H9 (cell line): Measurements from ENCODE around the gene FBLN1. TPM values are rescaled to one million over a fixed set of nuclear protein-coding genes. Genes with fewer than 3 reads are reported as not detected.

ENCODE experiments used
- DNase-seq: peaks from one replicate; pipeline ENCODE4 v3.0.0-alpha.2; 2017
- H2AFZ ChIP-seq: one replicate; pipeline ENCODE4 v1.6.1; 2013; ENCODE audit warnings: mild to moderate bottlenecking, low read length, control low read depth, moderate library complexity
- H2AK5ac ChIP-seq: 2 replicates; pipeline ENCODE4 v1.6.1; 2013; ENCODE audit warnings: low read length, control low read depth, mixed read lengths; ENCODE audit not compliant: insufficient read length
- H2BK120ac ChIP-seq: one replicate; pipeline ENCODE4 v1.6.1; 2013; ENCODE audit warnings: low read depth, mild to moderate bottlenecking, low read length, control low read depth, inconsistent platforms; ENCODE audit not compliant: poor library complexity, severe bottlenecking
- H2BK12ac ChIP-seq: 2 replicates; pipeline ENCODE4 v1.6.1; 2013; ENCODE audit warnings: low read length, control low read depth, mixed read lengths, low read depth; ENCODE audit not compliant: insufficient read length
- H2BK15ac ChIP-seq: 2 replicates; pipeline ENCODE4 v1.6.1; 2013; ENCODE audit warnings: low read depth, low read length, control low read depth
- H2BK20ac ChIP-seq: one replicate; pipeline ENCODE4 v1.6.1; 2013; ENCODE audit warnings: low read depth, mild to moderate bottlenecking, low read length, control low read depth, inconsistent platforms; ENCODE audit not compliant: poor library complexity, severe bottlenecking
- H2BK5ac ChIP-seq: 2 replicates; pipeline ENCODE4 v1.6.1; 2013; ENCODE audit warnings: low read length, control low read depth, mixed read lengths; ENCODE audit not compliant: insufficient read length
- H3K14ac ChIP-seq: 2 replicates; pipeline ENCODE4 v1.6.1; 2013; ENCODE audit warnings: low read length, control low read depth; ENCODE audit not compliant: insufficient read depth
- H3K18ac ChIP-seq: 2 replicates; pipeline ENCODE4 v1.6.1; 2013; ENCODE audit warnings: low read depth, mild to moderate bottlenecking, mixed read lengths, low read length, control low read depth; ENCODE audit not compliant: insufficient read length
- H3K23ac ChIP-seq: 2 replicates; pipeline ENCODE4 v1.6.1; 2013; ENCODE audit warnings: low read length, control low read depth, mixed read lengths, low read depth; ENCODE audit not compliant: insufficient read length
- H3K23me2 ChIP-seq: 2 replicates; pipeline ENCODE4 v1.6.1; 2013; ENCODE audit warnings: low read depth, mild to moderate bottlenecking, mixed read lengths, low read length, control low read depth; ENCODE audit not compliant: insufficient read length, poor library complexity, severe bottlenecking
- H3K27ac ChIP-seq: 2 replicates; pipeline ENCODE4 v1.5.1; 2013; ENCODE audit warnings: low read length, control low read depth, mixed read lengths, low read depth; ENCODE audit not compliant: insufficient read length
- H3K27me3 ChIP-seq: 2 replicates; pipeline ENCODE4 v1.6.1; 2013; ENCODE audit warnings: low read length, control low read depth, inconsistent platforms; ENCODE audit not compliant: insufficient read depth
- H3K4ac ChIP-seq: 2 replicates; pipeline ENCODE4 v1.6.1; 2013; ENCODE audit warnings: low read depth, mild to moderate bottlenecking, control low read depth, inconsistent platforms, low read length, moderate library complexity
- H3K4me1 ChIP-seq: 2 replicates; pipeline ENCODE4 v1.6.1; 2013; ENCODE audit warnings: low read length, control low read depth, inconsistent platforms; ENCODE audit not compliant: insufficient read depth
- H3K4me2 ChIP-seq: 2 replicates; pipeline ENCODE4 v1.6.1; 2013; ENCODE audit warnings: low read length, control low read depth, mixed read lengths; ENCODE audit not compliant: insufficient read length, insufficient read depth
- H3K56ac ChIP-seq: 2 replicates; pipeline ENCODE4 v1.6.1; 2013; ENCODE audit warnings: low read depth, mild to moderate bottlenecking, mixed read lengths, low read length, control low read depth; ENCODE audit not compliant: insufficient read length
- H3K79me1 ChIP-seq: 2 replicates; pipeline ENCODE4 v1.6.1; 2013; ENCODE audit warnings: low read depth, mild to moderate bottlenecking, moderate library complexity, low read length, control low read depth, inconsistent platforms; ENCODE audit not compliant: insufficient read depth, poor library complexity, severe bottlenecking
- H3K79me2 ChIP-seq: 2 replicates; pipeline ENCODE4 v1.6.1; 2013; ENCODE audit warnings: low read length, control low read depth, inconsistent platforms; ENCODE audit not compliant: insufficient read depth
- H3K9ac ChIP-seq: 2 replicates; pipeline ENCODE4 v1.6.1; 2013; ENCODE audit warnings: low read length, control low read depth, mixed read lengths; ENCODE audit not compliant: insufficient read length; ENCODE audit errors: extremely low read depth
- H3K9me3 ChIP-seq: one replicate; pipeline ENCODE4 v1.6.1; 2013; ENCODE audit warnings: low read depth, low read length, inconsistent platforms; ENCODE audit not compliant: control insufficient read depth
- H3T11ph ChIP-seq: one replicate; pipeline ENCODE4 v1.6.1; 2013; ENCODE audit warnings: mild to moderate bottlenecking, low read length, control low read depth, inconsistent platforms
- H4K20me1 ChIP-seq: one replicate; pipeline ENCODE4 v1.6.1; 2013; ENCODE audit not compliant: control insufficient read depth, insufficient read length, insufficient read depth
- H4K5ac ChIP-seq: 2 replicates; pipeline ENCODE4 v1.6.1; 2013; ENCODE audit warnings: low read depth, mild to moderate bottlenecking, mixed read lengths, low read length, control low read depth; ENCODE audit not compliant: insufficient read length
- H4K8ac ChIP-seq: replicated peaks from 2 replicates; pipeline ENCODE4 v1.6.1; 2013; ENCODE audit warnings: low read length, control low read depth, mixed read lengths, low read depth; ENCODE audit not compliant: insufficient read length
- H4K91ac ChIP-seq: 2 replicates; pipeline ENCODE4 v1.6.1; 2013; ENCODE audit warnings: low read depth, mild to moderate bottlenecking, moderate library complexity, mixed read lengths, low read length, control low read depth; ENCODE audit not compliant: insufficient read length
- H3K27ac Mint-ChIP-seq, 3 experiments: 2 replicates in 2 of 3; 3 replicates in 1 of 3; pipeline ENCODE4 v1.8.0; 2020 to 2021; ENCODE audit warnings: mixed read lengths in 3 of 3, mild to moderate bottlenecking in 1 of 3, moderate library complexity in 1 of 3
- H3K27me3 Mint-ChIP-seq: 2 replicates; pipeline ENCODE4 v1.8.0; 2021; ENCODE audit warnings: low read depth, mild to moderate bottlenecking, moderate library complexity, mixed read lengths
- H3K36me3 Mint-ChIP-seq, 3 experiments: 2 replicates in 2 of 3; 3 replicates in 1 of 3; pipeline ENCODE4 v1.8.0; 2020 to 2021; ENCODE audit warnings: low read depth in 3 of 3, mixed read lengths in 3 of 3; ENCODE audit not compliant: insufficient read depth in 1 of 3
- H3K4me1 Mint-ChIP-seq, 2 experiments: 2 replicates each; pipeline ENCODE4 v1.8.0; 2020; ENCODE audit warnings: mixed read lengths in 2 of 2
- H3K4me3 Mint-ChIP-seq, 2 experiments: 2 replicates in 1 of 2; 3 replicates in 1 of 2; pipeline ENCODE4 v1.8.0; 2020 to 2021; ENCODE audit warnings: mild to moderate bottlenecking in 2 of 2, mixed read lengths in 2 of 2, moderate library complexity in 1 of 2
- H3K9me3 Mint-ChIP-seq, 2 experiments: 2 replicates in 1 of 2; 3 replicates in 1 of 2; pipeline ENCODE4 v1.8.0; 2020; ENCODE audit warnings: mild to moderate bottlenecking in 2 of 2, mixed read lengths in 2 of 2, moderate library complexity in 1 of 2
- CTCF ChIP-seq: fragments of 200-600 bp; sonication (generic); conservative IDR thresholded peaks from 3 replicates; pipeline ENCODE4 v1.8.0; 2021; ENCODE audit warnings: antibody characterized with exemption, mild to moderate bottlenecking
- WGBS: extraction: QIAGEN DNeasy Blood & Tissue Kit; methylation state at CpG from one replicate; pipeline ENCODE4 v1.1.7; 2013; ENCODE audit warnings: missing lambda C conversion rate, low lambda C conversion rate, mixed read lengths; ENCODE audit not compliant: insufficient read length; ENCODE audit errors: extremely low coverage; 5-methylcytosine and 5-hydroxymethylcytosine counted together
- total RNA-seq: library from RNA; stranded (reverse); gene quantifications from 2 replicates; pipeline ENCODE4 v1.2.1, GENCODE V29; 2021

FBLN1 gene
- total RNA-seq, 1 experiment from 2014 or later = 140 TPM

GRCh38 chr22:45491841-45492240 lies 10.8 kb upstream of the FBLN1 start:
- H3K4me1 ChIP-seq = no peaks in the 10 kb centered on the region
- TF ChIP-seq CTCF = no peak
- H4K5ac ChIP-seq = no peak overlapping the region
- H3K4me1 Mint-ChIP-seq = peaks cover 13 to 20% of the 10 kb centered on the region in 2 experiments
- H2BK5ac ChIP-seq = no peak overlapping the region
- H3K4me2 ChIP-seq = no peak overlapping the region
- H3K4me3 Mint-ChIP-seq = no peak overlapping the region
- H3K27me3 ChIP-seq = no peaks in the 10 kb centered on the region
- no peak overlapping the region for H2BK120ac ChIP-seq
- no peak overlapping the region for H3K27ac ChIP-seq
- no peak overlapping the region for H3K23ac ChIP-seq
- H3K9me3 Mint-ChIP-seq = peaks cover 40 to 42% of the 10 kb centered on the region in 2 experiments
- peaks cover 8 to 33% (median 14%) of the 10 kb centered on the region in 3 experiments; a peak in 6 of 7 replicates for H3K36me3 Mint-ChIP-seq
- no peak overlapping the region for H3K4ac ChIP-seq
- H2BK15ac ChIP-seq = no peak overlapping the region
- no peak overlapping the region for H3K18ac ChIP-seq
- peaks cover 16% of the 10 kb centered on the region for H3K27me3 Mint-ChIP-seq
- H3K27ac Mint-ChIP-seq = no peak overlapping the region
- H3K14ac ChIP-seq = no peak overlapping the region
- H4K91ac ChIP-seq = no peak overlapping the region
- no peak overlapping the region for H3K56ac ChIP-seq
- H3T11ph ChIP-seq = no peak overlapping the region
- no peak overlapping the region for H2BK12ac ChIP-seq
- H3K79me2 ChIP-seq = no peaks in the 10 kb centered on the region
- H3K9ac ChIP-seq = no peak overlapping the region
- no peaks in the 10 kb centered on the region for H4K20me1 ChIP-seq
- H2BK20ac ChIP-seq = no peak overlapping the region
- DNase-seq = no peak
- H3K9me3 ChIP-seq = no peaks in the 10 kb centered on the region
- no peak overlapping the region for H2AK5ac ChIP-seq
- H3K79me1 ChIP-seq = no peaks in the 10 kb centered on the region
- no peaks in the 10 kb centered on the region for H3K23me2 ChIP-seq
- WGBS = no CpG with 5 or more reads among the region's 8 CpGs
- no peak overlapping the region for H2AFZ ChIP-seq
- H4K8ac ChIP-seq = no peak overlapping the region
